ENCODE data around the gene BMERB1. TPM values are rescaled to one million over a fixed set of nuclear protein-coding genes. Genes with fewer than 3 reads are reported as not detected.
A peak's percentile ranks its signal among the peaks of the same experiment; 100 is the strongest.
"Not testable (repeated sequence)": the region's sequence is repeated elsewhere in the genome, so short reads cannot be mapped to it uniquely, and the experiment has no call there.

BMERB1 gene
- total RNA-seq, 2 experiments from 2014 or later: 0.85 to 0.98 TPM

DNA sequence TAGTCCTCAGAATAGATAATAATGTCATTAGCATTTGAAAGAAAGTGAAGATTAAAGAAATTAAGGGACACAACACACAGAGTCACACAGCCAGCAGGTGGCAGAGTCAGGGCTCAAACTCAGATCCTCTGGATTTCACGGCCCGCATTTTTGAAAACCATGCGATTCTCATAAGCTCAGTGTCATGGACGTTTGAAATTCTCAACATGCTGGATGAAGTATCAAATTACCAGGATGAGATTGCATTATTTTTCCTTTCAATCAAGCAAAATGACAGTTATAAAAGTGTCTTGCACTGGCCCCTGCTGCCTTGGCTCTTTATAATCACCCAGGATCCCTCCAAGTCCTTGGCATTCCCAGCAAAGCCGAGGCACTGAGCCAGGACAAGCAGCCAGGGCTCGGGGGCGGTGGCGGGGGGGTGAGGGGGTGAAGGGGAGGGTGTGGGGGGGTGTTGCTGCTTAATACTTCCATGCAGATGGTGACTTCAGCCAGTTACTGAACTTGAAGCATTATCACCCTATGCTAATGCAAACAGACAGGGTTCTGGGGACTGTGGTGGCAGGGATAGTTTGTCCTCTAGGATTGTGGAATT, 6.6 kb upstream of the BMERB1 start:
- no peak for ATAC-seq (ENCODE audit: poor library complexity)
- Histone ChIP-seq H3K4me1 (ENCODE audit: insufficient read depth, low read length) (no peaks in the 10 kb centered on the region), H3K27ac (ENCODE audit: low read depth in 1 of 2, low read length in 2 of 2) (no peak overlapping the region), H3K9me3 (ENCODE audit: control insufficient read depth in 1 of 2, insufficient read depth in 1 of 2, low read length in 2 of 2) (no peaks in the 10 kb centered on the region), H3K36me3 (ENCODE audit: insufficient read depth, low read length) (no peaks in the 10 kb centered on the region), H3K27me3 (ENCODE audit: control insufficient read depth in 1 of 2, insufficient read depth in 2 of 2, low read length in 2 of 2) (no peaks in the 10 kb centered on the region), H3K4me3 (ENCODE audit: low read length) (no peak overlapping the region)
- intact Hi-C loops (cut with DNase I, micrococcal nuclease): loop anchor here (1.0 to 10.0 kb wide), 6 partner anchors 163 to 699 kb away; partner anchors contain the start of gene MARF1 (in 1 of the 2)
- Mint-ChIP-seq H3K9me3 (no peaks in the 10 kb centered on the region), H3K4me3 (no peak overlapping the region), H3K27ac (no peak overlapping the region), H3K4me1 (ENCODE audit: low read depth) (no peaks in the 10 kb centered on the region), H3K27me3 (peaks cover 9% of the 10 kb centered on the region), H3K36me3 (ENCODE audit: low read depth) (no peaks in the 10 kb centered on the region)
- CTCF ChIA-PET: interaction anchor here (0.6 to 1.9 kb wide), 7 partner anchors 8 to 300 kb away, joined by 3 to 13 read pairs (median 3); partner anchors contain the start of gene MARF1
- peak; percentile 33 to 71 (median 54) for DNase-seq
- TF ChIP-seq, protein P1, sequence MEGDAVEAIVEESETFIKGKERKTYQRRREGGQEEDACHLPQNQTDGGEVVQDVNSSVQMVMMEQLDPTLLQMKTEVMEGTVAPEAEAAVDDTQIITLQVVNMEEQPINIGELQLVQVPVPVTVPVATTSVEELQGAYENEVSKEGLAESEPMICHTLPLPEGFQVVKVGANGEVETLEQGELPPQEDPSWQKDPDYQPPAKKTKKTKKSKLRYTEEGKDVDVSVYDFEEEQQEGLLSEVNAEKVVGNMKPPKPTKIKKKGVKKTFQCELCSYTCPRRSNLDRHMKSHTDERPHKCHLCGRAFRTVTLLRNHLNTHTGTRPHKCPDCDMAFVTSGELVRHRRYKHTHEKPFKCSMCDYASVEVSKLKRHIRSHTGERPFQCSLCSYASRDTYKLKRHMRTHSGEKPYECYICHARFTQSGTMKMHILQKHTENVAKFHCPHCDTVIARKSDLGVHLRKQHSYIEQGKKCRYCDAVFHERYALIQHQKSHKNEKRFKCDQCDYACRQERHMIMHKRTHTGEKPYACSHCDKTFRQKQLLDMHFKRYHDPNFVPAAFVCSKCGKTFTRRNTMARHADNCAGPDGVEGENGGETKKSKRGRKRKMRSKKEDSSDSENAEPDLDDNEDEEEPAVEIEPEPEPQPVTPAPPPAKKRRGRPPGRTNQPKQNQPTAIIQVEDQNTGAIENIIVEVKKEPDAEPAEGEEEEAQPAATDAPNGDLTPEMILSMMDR (IDR thresholded peaks at IDR 0.05): peak; percentile 60
- POLR2A ChIA-PET: interaction anchor here (0.7 to 0.9 kb wide), 2 partner anchors 163 to 215 kb away, joined by 3 read pairs; partner anchors contain the start of gene MARF1

DNA sequence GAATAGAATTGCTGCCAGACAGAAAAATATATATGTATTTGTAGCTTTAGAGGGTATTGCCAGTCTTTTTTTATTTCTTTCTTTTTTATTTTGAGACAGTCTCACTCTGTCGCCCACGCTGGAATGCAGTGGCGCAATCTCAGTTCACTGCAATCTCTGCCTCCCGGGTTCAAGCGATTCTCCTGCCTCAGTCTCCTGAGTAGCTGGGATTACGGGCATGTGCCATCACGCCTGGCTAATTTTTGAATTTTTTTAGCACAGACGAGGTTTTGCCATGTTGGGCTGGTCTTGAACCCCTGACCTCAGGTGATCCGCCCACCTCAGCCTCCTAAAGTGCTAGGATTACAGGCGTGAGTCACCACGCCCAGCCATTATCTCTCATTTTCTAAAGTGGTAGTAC, 3.5 kb upstream of the BMERB1 start:
- H3K4me1 ChIP-seq (ENCODE audit: insufficient read depth, low read length): peaks cover 13% of the 10 kb centered on the region
- intact Hi-C loops (cut with DNase I, micrococcal nuclease); H3K36me3 Mint-ChIP-seq (ENCODE audit: low read depth); POLR2A ChIA-PET; H3K36me3 ChIP-seq (ENCODE audit: insufficient read depth, low read length); CTCF ChIA-PET; H3K4me3 Mint-ChIP-seq; ATAC-seq (ENCODE audit: poor library complexity); H3K4me1 Mint-ChIP-seq (ENCODE audit: low read depth); DNase-seq; H3K9me3 Mint-ChIP-seq; H3K9me3 ChIP-seq (ENCODE audit: control insufficient read depth in 1 of 2, insufficient read depth in 1 of 2, low read length in 2 of 2); H3K27ac Mint-ChIP-seq; H3K4me3 ChIP-seq (ENCODE audit: low read length); H3K27ac ChIP-seq (ENCODE audit: low read depth in 1 of 2, low read length in 2 of 2): not testable (repeated sequence)
- H3K27me3 ChIP-seq (ENCODE audit: control insufficient read depth in 1 of 2, insufficient read depth in 2 of 2, low read length in 2 of 2): peaks cover 6 to 17% of the 10 kb centered on the region in 2 experiments
- H3K27me3 Mint-ChIP-seq: peaks cover 22% of the 10 kb centered on the region

DNA sequence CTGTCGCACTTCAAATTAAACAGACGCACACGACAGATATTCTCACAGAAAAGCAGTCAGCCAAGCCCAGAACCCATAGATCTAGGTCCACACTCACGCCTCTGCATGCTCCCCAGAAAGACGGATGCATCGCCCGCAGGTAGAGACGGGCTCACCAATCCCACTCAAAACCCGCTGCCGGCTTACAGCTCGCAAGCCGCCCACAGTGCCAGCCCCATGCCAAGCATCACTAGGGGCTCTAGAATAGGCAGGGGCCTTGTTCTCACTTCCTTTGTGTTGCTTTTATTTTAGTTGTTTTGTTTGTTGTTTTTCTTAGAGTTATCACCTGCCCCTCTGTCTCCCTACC, 336 bp upstream of the BMERB1 start:
- CTCF ChIA-PET: no interaction called here

More for the DNA sequence above, 336 bp upstream of the BMERB1 start:
- intact Hi-C loops (cut with DNase I, micrococcal nuclease): no loop called here
- Histone ChIP-seq H3K9me3 (ENCODE audit: control insufficient read depth in 1 of 2, insufficient read depth in 1 of 2, low read length in 2 of 2) (peaks cover 0 to 5% of the 10 kb centered on the region in 2 experiments), H3K27ac (ENCODE audit: low read depth in 1 of 2, low read length in 2 of 2) (no peak overlapping the region), H3K4me3 (ENCODE audit: low read length) (peak overlapping the region; percentile 47), H3K4me1 (ENCODE audit: insufficient read depth, low read length) (peaks cover 13% of the 10 kb centered on the region), H3K36me3 (ENCODE audit: insufficient read depth, low read length) (no peaks in the 10 kb centered on the region), H3K27me3 (ENCODE audit: control insufficient read depth in 1 of 2, insufficient read depth in 2 of 2, low read length in 2 of 2) (peaks cover 10 to 18% of the 10 kb centered on the region in 2 experiments)
- Mint-ChIP-seq H3K36me3 (ENCODE audit: low read depth) (no peaks in the 10 kb centered on the region), H3K27me3 (peaks cover 30% of the 10 kb centered on the region), H3K4me3 (peak overlapping the region; percentile 3), H3K9me3 (no peaks in the 10 kb centered on the region), H3K27ac (no peak overlapping the region), H3K4me1 (ENCODE audit: low read depth) (peaks cover 10% of the 10 kb centered on the region)
- no peak for ATAC-seq (ENCODE audit: poor library complexity)
- POLR2A ChIA-PET: no interaction called here
- no peak for DNase-seq
- TF ChIP-seq, protein P1 (IDR thresholded peaks at IDR 0.05): no peak
